Raji (cell line): ENCODE data around the gene HBB.

Experiments used
- POLR2A ChIP-seq: IDR thresholded peaks from 2 replicates; pipeline ENCODE4 v1.6.1; 2011; ENCODE audit warnings: low read depth, low read length, control low read depth; ENCODE audit not compliant: insufficient read depth

Gene HBB

GRCh38 chr11:5235364-5236095, 8.7 kb upstream of the HBB start:
- no peak for TF ChIP-seq POLR2A

- no peak for TF ChIP-seq POLR2A
Observed at GRCh38 chr11:5234381-5234834, 7.5 kb upstream of the HBB start, which contains the start of gene HBD. Gene HBD, minus strand, starts transcription at chr11:5234483. Its CDS starts 50 bp downstream, at chr11:5234433.

GRCh38 chr11:5233307-5233706, 6.4 kb upstream of the HBB start:
- TF ChIP-seq POLR2A: no peak

- TF ChIP-seq POLR2A: no peak
Observed at GRCh38 chr11:5232821-5233220, 6.0 kb upstream of the HBB start.

- TF ChIP-seq POLR2A: no peak
Observed at GRCh38 chr11:5232176-5232575, 5.3 kb upstream of the HBB start.

GRCh38 chr11:5231111-5231510, 4.2 kb upstream of the HBB start:
- TF ChIP-seq POLR2A: no peak

GRCh38 chr11:5230266-5230665, 3.4 kb upstream of the HBB start:
- TF ChIP-seq POLR2A: no peak

GRCh38 chr11:5229796-5230195, 2.9 kb upstream of the HBB start:
- TF ChIP-seq POLR2A: no peak

GRCh38 chr11:5229356-5229755, 2.5 kb upstream of the HBB start:
- TF ChIP-seq POLR2A: no peak

- TF ChIP-seq POLR2A: no peak
Observed at GRCh38 chr11:5228124-5228523, 1.3 kb upstream of the HBB start.

- TF ChIP-seq POLR2A: no peak
Observed at GRCh38 chr11:5227681-5228080, 810 bp upstream of the HBB start.

- TF ChIP-seq POLR2A: no peak
Observed at GRCh38 chr11:5225480-5225871, 1.4 kb downstream of the HBB start.

- TF ChIP-seq POLR2A: no peak
Observed at GRCh38 chr11:5224538-5225479, 2.1 kb downstream of the HBB start.

- TF ChIP-seq POLR2A: no peak
Observed at GRCh38 chr11:5223686-5224085, 3.2 kb downstream of the HBB start.

- TF ChIP-seq POLR2A: no peak
Observed at GRCh38 chr11:5223146-5223545, 3.7 kb downstream of the HBB start.

GRCh38 chr11:5210376-5210885, 16.4 kb downstream of the HBB start:
- no peak for TF ChIP-seq POLR2A
